ENCODE results near the gene PSME3IP1.

DNA sequence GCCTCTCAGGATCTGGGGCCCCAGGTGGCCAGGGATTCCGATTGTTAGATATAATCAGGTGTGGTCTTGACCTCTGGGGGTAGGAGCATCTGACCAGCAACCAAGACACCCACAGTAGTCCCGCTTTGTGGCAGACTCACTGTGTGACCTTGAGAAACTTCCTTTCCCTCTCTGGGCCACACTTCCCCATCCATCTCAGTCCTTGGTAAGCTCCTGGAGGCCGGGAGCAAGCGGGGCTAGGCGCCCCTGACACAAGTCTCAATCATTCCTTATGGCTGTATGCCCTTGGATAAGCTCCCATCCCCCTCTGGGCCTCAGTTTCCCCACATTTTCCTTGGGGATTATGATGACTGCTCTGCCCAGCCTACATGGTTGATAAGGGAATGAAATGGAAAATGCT lies 72.2 kb downstream of the PSME3IP1 start:
- no peak for TF ChIP-seq CTCF (IDR thresholded peaks at IDR 0.05)
- no peak for TF ChIP-seq POLR2AphosphoS5 (IDR thresholded peaks at IDR 0.05)
- no peak for TF ChIP-seq POLR2A (IDR thresholded peaks at IDR 0.05)
